Esophagus (tissue), 2 donors: Measurements from ENCODE around the gene DGKA. TPM values are rescaled to one million over a fixed set of nuclear protein-coding genes. Genes with fewer than 3 reads are reported as not detected.

Experiments used
- H3K27ac ChIP-seq, 2 donors: one replicate each; pipeline ENCODE4 v1.5.1; 2013; ENCODE audit warnings: low read depth in 2 of 2, mild to moderate bottlenecking in 2 of 2, inconsistent platforms in 1 of 2, low read length in 1 of 2, moderate library complexity in 1 of 2
- H3K27me3 ChIP-seq, 2 donors: one replicate each; pipeline ENCODE4 v1.6.1; 2013; ENCODE audit warnings: low read length in 2 of 2, control low read depth in 1 of 2, mild to moderate bottlenecking in 1 of 2; ENCODE audit not compliant: insufficient read depth in 2 of 2, control insufficient read depth in 1 of 2
- H3K36me3 ChIP-seq, 2 donors: one replicate each; pipeline ENCODE4 v1.6.1; 2013; ENCODE audit warnings: low read length in 1 of 2; ENCODE audit not compliant: control insufficient read depth in 2 of 2, insufficient read depth in 2 of 2
- H3K4me1 ChIP-seq, 2 donors: one replicate each; pipeline ENCODE4 v1.6.1; 2013; ENCODE audit warnings: low read length in 1 of 2; ENCODE audit not compliant: control insufficient read depth in 2 of 2, insufficient read depth in 2 of 2
- H3K4me3 ChIP-seq, 2 donors: one replicate each; pipeline ENCODE4 v1.5.1; 2013; ENCODE audit warnings: low read length in 2 of 2, mild to moderate bottlenecking in 2 of 2, low read depth in 1 of 2, moderate library complexity in 1 of 2
- H3K9me3 ChIP-seq, 2 donors: one replicate each; pipeline ENCODE4 v1.6.1; 2013; ENCODE audit warnings: mild to moderate bottlenecking in 2 of 2, low read depth in 1 of 2, low read length in 1 of 2, moderate library complexity in 1 of 2; ENCODE audit not compliant: control insufficient read depth in 2 of 2, insufficient read depth in 1 of 2
- WGBS, 2 donors: extraction: QIAGEN DNeasy Blood & Tissue Kit; methylation state at CpG; one replicate each; pipeline ENCODE4 v1.1.7; 2013; 5-methylcytosine and 5-hydroxymethylcytosine counted together
- polyA plus RNA-seq, 2 donors: library from polyadenylated mRNA; stranded (reverse); fragments of 200-250 nt; gene quantifications; one replicate each; pipeline ENCODE4 v1.2.3, GENCODE V29; 2013
- donor health status: healthy with polysubstance abuse.
- donor health status: Bipolar disorder and iron deficiency.

The DGKA gene
- polyA plus RNA-seq, 2 donors = 128 to 291 TPM

DNA sequence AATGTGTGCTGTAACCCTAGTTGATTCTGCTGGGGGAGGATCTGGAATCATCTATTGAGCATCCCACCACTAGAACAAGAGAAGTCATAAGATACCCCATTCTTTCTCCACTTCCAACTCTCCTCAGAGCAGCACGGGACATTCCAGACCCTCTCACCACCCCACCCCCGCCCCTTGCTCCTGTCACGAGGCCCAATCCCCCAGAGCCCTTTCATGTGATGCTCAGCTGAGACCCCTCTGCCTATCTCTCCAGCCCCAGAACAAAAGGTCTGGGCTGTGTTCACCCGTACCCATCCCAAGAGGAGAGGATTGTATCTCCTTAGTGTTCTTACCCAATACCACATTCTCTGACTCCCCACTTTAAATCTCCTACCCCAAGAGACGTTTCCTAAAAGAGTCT is 34.3 kb downstream of the DGKA start:
- Histone ChIP-seq H3K27ac (no peak overlapping the region), H3K4me3 (no peak overlapping the region), H3K27me3 (no peaks in the 10 kb centered on the region), H3K4me1 (peaks cover 0 to 4% of the 10 kb centered on the region in 2 donors), H3K36me3 (no peaks in the 10 kb centered on the region), H3K9me3 (no peaks in the 10 kb centered on the region)
- 76 to 88% methylated on average over 5 of the region's 5 CpGs for WGBS, 2 donors

DNA sequence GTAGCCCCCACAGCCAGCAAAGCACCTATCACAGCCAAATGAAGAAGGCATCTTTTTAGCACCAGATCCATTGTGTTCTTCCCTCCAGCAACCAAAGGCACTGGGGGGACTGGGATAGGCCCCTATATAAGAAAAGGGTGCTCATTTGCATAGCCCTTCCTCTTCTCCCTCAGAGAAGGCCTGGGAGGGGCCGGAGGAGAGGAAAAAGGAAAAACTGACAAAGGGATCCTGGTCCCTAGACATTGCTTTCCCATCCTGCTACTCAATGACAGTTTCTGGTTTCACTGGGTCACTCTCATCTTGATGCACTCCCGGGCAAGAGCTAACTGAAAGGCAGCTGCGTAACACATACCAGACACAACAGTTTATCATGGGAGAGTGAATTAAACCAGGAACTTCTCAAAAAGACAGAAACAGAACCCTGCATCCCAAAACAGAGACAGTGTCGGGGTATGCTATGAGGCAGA is 35.0 kb downstream of the DGKA start, which contains the start of gene PMEL:
PMEL (minus strand) TSS at position 102 of the 467 bp plus-strand sequence; CDS start at position 71, 31 bp downstream.
- peak within 1 kb of the TSS; percentile 88 to 90 for H3K27ac ChIP-seq
- H3K27me3 ChIP-seq = no peaks in the 10 kb centered on the region
- H3K9me3 ChIP-seq = no peaks in the 10 kb centered on the region
- H3K4me1 ChIP-seq = peaks cover 0 to 4% of the 10 kb centered on the region in 2 donors
- peak within 1 kb of the TSS; percentile 71 to 83 for H3K4me3 ChIP-seq
- no peaks in the 10 kb centered on the region for H3K36me3 ChIP-seq
- whole genome bisulfite sequencing, 2 donors = 8 to 11% methylated on average over 3 to 4 of the region's 4 CpGs

GRCh38 chr12:55966408-55967281 is 35.7 kb downstream of the DGKA start, which contains the start of gene CDK2:
Gene CDK2, plus strand, starts transcription at chr12:55966830. Its CDS starts 179 bp downstream, at chr12:55967009.
- Histone ChIP-seq H3K27ac (peak within 1 kb of the TSS; percentile 88 to 90), H3K9me3 (no peaks in the 10 kb centered on the region), H3K36me3 (no peaks in the 10 kb centered on the region), H3K27me3 (no peaks in the 10 kb centered on the region), H3K4me1 (peaks cover 0 to 4% of the 10 kb centered on the region in 2 donors), H3K4me3 (peak within 1 kb of the TSS; percentile 71 to 83)
- 0 to 1% methylated on average over 45 of the region's 45 CpGs for WGBS, 2 donors

- Histone ChIP-seq H3K27ac (no peak overlapping the region), H3K27me3 (no peaks in the 10 kb centered on the region), H3K36me3 (no peaks in the 10 kb centered on the region), H3K9me3 (no peaks in the 10 kb centered on the region), H3K4me3 (no peak overlapping the region), H3K4me1 (peaks cover 0 to 4% of the 10 kb centered on the region in 2 donors)
- 93 to 94% methylated on average over 4 of the region's 4 CpGs for WGBS, 2 donors
Observed at GRCh38 chr12:55969356-55969755, 38.4 kb downstream of the DGKA start.

- Histone ChIP-seq H3K4me1 (peaks cover 0 to 4% of the 10 kb centered on the region in 2 donors), H3K4me3 (no peak overlapping the region), H3K36me3 (no peaks in the 10 kb centered on the region), H3K9me3 (no peaks in the 10 kb centered on the region), H3K27ac (no peak overlapping the region), H3K27me3 (no peaks in the 10 kb centered on the region)
- 85 to 89% methylated on average over 7 of the region's 7 CpGs for WGBS, 2 donors
Observed at GRCh38 chr12:55970775-55971174, 39.8 kb downstream of the DGKA start.

DNA sequence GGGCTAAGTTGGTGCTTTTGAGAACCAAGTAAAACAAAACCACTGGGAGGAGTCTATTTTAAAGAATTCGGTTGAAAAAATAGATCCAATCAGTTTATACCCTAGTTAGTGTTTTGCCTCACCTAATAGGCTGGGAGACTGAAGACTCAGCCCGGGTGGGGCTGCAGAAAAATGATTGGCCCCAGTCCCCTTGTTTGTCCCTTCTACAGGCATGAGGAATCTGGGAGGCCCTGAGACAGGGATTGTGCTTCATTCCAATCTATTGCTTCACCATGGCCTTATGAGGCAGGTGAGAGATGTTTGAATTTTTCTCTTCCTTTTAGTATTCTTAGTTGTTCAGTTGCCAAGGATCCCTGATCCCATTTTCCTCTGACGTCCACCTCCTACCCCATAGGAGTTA is 41.1 kb downstream of the DGKA start:
- Histone ChIP-seq H3K9me3 (no peaks in the 10 kb centered on the region), H3K27me3 (no peaks in the 10 kb centered on the region), H3K4me1 (peaks cover 0 to 4% of the 10 kb centered on the region in 2 donors), H3K36me3 (no peaks in the 10 kb centered on the region), H3K4me3 (no peak overlapping the region), H3K27ac (peak overlapping the region; percentile 40 to 57)
- 41 to 56% methylated on average over 3 of the region's 3 CpGs for WGBS, 2 donors

DNA sequence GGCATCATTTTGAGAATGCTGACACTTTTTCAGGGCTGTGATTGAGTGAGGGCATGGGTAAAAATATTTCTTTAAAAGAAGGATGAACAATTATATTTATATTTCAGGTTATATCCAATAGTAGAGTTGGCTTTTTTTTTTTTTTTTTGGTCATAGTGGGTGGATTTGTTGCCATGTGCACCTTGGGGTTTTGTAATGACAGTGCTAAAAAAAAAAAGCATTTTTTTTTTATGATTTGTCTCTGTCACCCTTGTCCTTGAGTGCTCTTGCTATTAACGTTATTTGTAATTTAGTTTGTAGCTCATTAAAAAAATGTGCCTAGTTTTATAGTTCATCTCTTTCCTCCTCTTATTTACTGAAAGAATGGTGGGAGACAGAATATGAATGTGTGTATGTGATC is 41.5 kb downstream of the DGKA start:
- H3K4me3 ChIP-seq = peak overlapping the region; percentile 54 to 58
- peaks cover 0 to 2% of the 10 kb centered on the region in 2 donors for H3K4me1 ChIP-seq
- 24 to 43% methylated on average over 1 of the region's 1 CpG for whole genome bisulfite sequencing, 2 donors
- peak overlapping the region; percentile 94 to 96 for H3K27ac ChIP-seq
- H3K36me3 ChIP-seq = no peaks in the 10 kb centered on the region
- H3K9me3 ChIP-seq = no peaks in the 10 kb centered on the region
- H3K27me3 ChIP-seq = no peaks in the 10 kb centered on the region

- Histone ChIP-seq H3K27ac (peak overlapping the region; percentile 94 to 96), H3K27me3 (no peaks in the 10 kb centered on the region), H3K9me3 (no peaks in the 10 kb centered on the region), H3K36me3 (no peaks in the 10 kb centered on the region), H3K4me1 (no peaks in the 10 kb centered on the region), H3K4me3 (peak overlapping the region; percentile 54 to 58)
- WGBS, 2 donors = 0% methylated on average over 18 of the region's 18 CpGs
Observed at GRCh38 chr12:55972911-55973598, 42.1 kb downstream of the DGKA start.

GRCh38 chr12:55973599-55974307 is 42.8 kb downstream of the DGKA start, which contains the start of gene RAB5B:
Gene RAB5B, plus strand, starts transcription at chr12:55974078. Its CDS starts 12,883 bp downstream, at chr12:55986961.
- H3K36me3 ChIP-seq = no peaks in the 10 kb centered on the region
- no peaks in the 10 kb centered on the region for H3K9me3 ChIP-seq
- 0% methylated on average over 39 of the region's 39 CpGs for WGBS, 2 donors
- H3K4me3 ChIP-seq = peak within 1 kb of the TSS; percentile 99
- peak within 1 kb of the TSS; percentile 95 to 98 for H3K27ac ChIP-seq
- no peaks in the 10 kb centered on the region for H3K4me1 ChIP-seq
- no peaks in the 10 kb centered on the region for H3K27me3 ChIP-seq
